Activated CD8-positive, alpha-beta memory T cell treated with anti-CD3 and anti-CD28 coated beads, Interleukin-2, amount 10 ng/mL, durations not matched to agents 7 days and 5 days (primary cell): ENCODE results near the gene RNF10. TPM values are rescaled to one million over a fixed set of nuclear protein-coding genes. Genes with fewer than 3 reads are reported as not detected.

Experiments
- ATAC-seq: fragments of 150-1000 bp; cut with Tn5 transposase; one replicate; pipeline ENCODE4 v1.10.0; 2021; ENCODE audit warnings: moderate library complexity
- CTCF ChIA-PET: fragments of 350-600 bp; sonication (Branson Sonifier 250); formaldehyde crosslinking; loops from one replicate; lab custom pipeline; 2021; ENCODE audit warnings: antibody characterized with exemption; lab: Charles Lee
- DNase-seq: peaks from one replicate; pipeline ENCODE4 v3.0.0-alpha.2; 2020
- H3K27ac Mint-ChIP-seq: one replicate; pipeline ENCODE4 v1.8.0; 2021; ENCODE audit warnings: mild to moderate bottlenecking, mixed read lengths
- H3K27me3 Mint-ChIP-seq: one replicate; pipeline ENCODE4 v1.8.0; 2021; ENCODE audit warnings: mixed read lengths
- H3K36me3 Mint-ChIP-seq: one replicate; pipeline ENCODE4 v1.8.0; 2021; ENCODE audit warnings: mild to moderate bottlenecking, mixed read lengths
- H3K4me1 Mint-ChIP-seq: one replicate; pipeline ENCODE4 v1.8.0; 2021; ENCODE audit warnings: mixed read lengths
- H3K4me3 Mint-ChIP-seq: one replicate; pipeline ENCODE4 v1.8.0; 2021; ENCODE audit warnings: mild to moderate bottlenecking, moderate library complexity, mixed read lengths
- H3K9me3 Mint-ChIP-seq: one replicate; pipeline ENCODE4 v1.8.0; 2022; ENCODE audit warnings: low read depth, mixed read lengths
- total RNA-seq, 2 experiments: library from RNA; stranded (reverse); gene quantifications; one replicate each; pipeline ENCODE4 v1.2.3, GENCODE V29; 2021

RNF10 gene
- total RNA-seq, 2 experiments from 2014 or later, result 209 to 217 TPM

DNA sequence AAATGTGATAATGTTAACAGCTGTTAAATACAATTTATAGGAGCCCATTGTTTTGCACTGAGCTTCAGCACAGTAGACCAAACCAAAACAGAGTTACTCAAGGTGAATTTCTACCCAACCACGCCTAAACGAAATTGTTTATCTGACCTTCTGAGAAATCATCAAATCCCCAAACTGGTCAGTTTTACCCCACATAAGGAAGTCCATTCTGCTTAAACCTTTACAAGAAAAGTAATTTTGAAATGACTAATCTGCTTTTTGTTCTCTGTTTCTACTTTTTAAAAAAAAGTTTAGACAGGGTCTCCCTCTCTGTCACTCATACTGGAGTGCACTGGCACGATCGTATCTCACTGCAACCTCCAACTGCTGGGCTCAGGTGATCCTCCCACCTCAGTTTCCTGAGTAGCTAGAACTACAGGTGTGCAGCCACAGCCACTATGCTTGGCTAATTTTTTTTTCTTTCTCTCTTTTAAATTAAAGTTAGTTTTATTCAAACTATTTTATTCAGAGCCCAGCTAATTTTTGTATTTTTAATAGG lies 1.4 kb upstream of the RNF10 start:
- H3K27ac Mint-ChIP-seq, result peak overlapping the region; percentile 36
- CTCF ChIA-PET, result no interaction called here
- peaks cover 6% of the 10 kb centered on the region for H3K36me3 Mint-ChIP-seq
- H3K4me3 Mint-ChIP-seq, result no peak overlapping the region
- DNase-seq (no peak), ATAC-seq (no peak)
- H3K27me3 Mint-ChIP-seq, result no peaks in the 10 kb centered on the region
- peaks cover 48% of the 10 kb centered on the region for H3K4me1 Mint-ChIP-seq
- no peaks in the 10 kb centered on the region for H3K9me3 Mint-ChIP-seq

DNA sequence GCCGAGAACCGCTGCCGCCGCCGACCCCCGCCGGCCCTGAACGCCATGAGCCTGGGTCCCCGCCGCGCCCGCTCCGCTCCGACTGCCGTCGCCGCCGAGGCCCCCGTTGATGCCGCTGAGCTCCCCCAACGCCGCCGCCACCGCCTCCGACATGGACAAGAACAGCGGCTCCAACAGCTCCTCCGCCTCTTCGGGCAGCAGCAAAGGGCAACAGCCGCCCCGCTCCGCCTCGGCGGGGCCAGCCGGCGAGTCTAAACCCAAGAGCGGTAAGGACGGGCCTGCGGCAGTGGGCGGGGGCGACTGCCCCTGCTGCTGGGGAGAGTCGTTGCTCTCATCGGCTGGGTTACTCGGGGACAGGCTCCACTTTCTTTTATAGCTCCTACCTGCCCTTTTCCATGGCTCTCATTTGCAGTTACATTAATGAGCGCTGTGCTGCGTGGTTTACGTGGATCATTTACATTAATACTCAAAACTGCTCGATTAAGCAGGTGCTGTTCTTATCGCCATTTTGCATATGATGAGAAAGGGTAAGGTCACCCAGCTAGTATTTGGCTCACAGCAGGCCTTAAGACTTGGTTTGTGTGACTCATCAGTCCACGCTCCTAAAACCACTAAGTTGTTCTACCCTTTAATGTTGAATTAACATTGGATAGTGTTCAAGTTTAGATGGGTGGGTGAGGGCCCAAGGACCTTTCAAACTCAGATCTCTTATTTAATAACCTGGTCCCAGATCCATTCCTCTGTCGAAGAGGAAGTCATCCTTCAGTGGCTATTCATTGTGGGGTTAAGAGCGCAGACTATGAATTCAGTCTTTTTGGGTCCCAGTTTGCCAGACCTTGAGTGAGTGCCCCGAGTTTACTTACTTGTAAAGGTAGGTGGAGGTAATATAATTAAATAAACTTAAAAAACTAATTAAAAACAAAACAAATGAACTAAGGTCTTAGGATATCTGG lies 823 bp downstream of the RNF10 start:
- Mint-ChIP-seq H3K36me3 (peaks cover 23% of the 10 kb centered on the region), H3K4me3 (peak overlapping the region; percentile 97), H3K27me3 (no peaks in the 10 kb centered on the region), H3K9me3 (no peaks in the 10 kb centered on the region), H3K27ac (peak overlapping the region; percentile 95), H3K4me1 (peaks cover 54% of the 10 kb centered on the region)
- CTCF ChIA-PET, result interaction anchor here (0.6 to 1.8 kb wide), 6 partner anchors 9 to 96 kb away, joined by 3 to 6 read pairs (median 3); partner anchors contain the start of genes POP5 and SRSF9
- DNase-seq (peak; percentile 69), ATAC-seq (peak; percentile 62)

DNA sequence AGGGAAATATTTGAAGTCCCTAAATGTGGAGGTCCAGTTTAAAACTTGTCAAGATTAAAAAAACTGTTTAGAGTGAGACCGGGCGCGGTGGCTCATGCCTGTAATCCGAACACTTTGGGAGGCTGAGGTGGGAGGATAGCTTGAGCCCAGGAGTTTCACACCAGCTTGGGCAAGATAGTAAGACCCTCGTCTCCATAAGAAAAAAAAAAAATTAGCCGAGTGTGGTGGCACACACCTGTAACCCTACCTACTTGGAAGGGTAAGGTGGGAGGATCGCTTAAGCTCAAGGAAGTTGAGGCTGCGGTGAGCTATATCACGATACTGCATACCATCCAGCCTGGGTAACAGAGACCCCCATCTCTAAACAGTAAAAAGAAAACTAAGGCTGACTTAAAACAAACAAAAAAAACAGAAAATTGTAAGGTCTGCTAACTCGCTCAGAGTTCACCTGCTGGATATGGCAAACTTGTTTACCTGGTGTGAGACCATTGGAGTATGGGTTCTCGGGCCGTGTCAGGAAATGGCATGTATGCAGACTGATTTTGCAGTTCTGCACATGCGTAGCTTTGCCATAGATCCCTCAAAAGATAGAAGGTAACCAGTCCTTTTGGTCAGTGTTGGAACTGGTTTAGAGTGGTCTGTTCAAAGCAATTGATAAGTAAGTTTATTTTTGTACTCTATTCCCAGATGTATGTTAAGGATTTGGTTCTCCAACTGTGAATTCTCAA lies 2.1 kb downstream of the RNF10 start:
- Mint-ChIP-seq H3K4me1 (peaks cover 59% of the 10 kb centered on the region), H3K36me3 (peaks cover 32% of the 10 kb centered on the region), H3K27ac (peak overlapping the region; percentile 84), H3K9me3 (no peaks in the 10 kb centered on the region), H3K4me3 (peak overlapping the region; percentile 97), H3K27me3 (no peaks in the 10 kb centered on the region)
- ATAC-seq (peak; percentile 20), DNase-seq (peak; percentile 65)
- CTCF ChIA-PET, result interaction anchor here (0.8 to 1.8 kb wide), 2 partner anchors 7 to 219 kb away, joined by 3 to 5 read pairs; no protein-coding TSS in a partner anchor

DNA sequence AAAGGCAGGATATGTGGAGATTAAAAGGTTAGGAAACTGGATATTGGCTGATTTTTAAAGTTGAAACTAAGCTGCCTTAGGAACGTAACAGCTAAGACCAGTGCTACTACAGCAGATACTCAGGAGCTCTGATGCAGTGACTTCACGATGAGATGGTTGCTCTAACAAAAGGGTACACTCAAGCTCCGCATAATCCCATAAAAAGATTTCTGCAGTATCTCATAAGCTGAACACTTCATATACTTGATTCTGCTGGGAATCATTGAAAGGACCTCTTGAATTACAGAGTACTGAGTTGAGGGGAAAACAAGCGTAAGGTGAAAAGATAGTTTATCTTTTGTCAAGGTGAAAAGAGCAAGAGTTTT lies 3.7 kb downstream of the RNF10 start:
- DNase-seq (no peak), ATAC-seq (no peak)
- Mint-ChIP-seq H3K36me3 (peaks cover 37% of the 10 kb centered on the region), H3K9me3 (no peaks in the 10 kb centered on the region), H3K4me3 (peak overlapping the region; percentile 65), H3K27ac (peak overlapping the region; percentile 80), H3K4me1 (peaks cover 58% of the 10 kb centered on the region), H3K27me3 (no peaks in the 10 kb centered on the region)
- CTCF ChIA-PET, result interaction anchor here (0.7 to 1.5 kb wide), 5 partner anchors 9 to 676 kb away, joined by 3 to 5 read pairs (median 3); partner anchors contain the start of genes COQ5 and SRSF9

DNA sequence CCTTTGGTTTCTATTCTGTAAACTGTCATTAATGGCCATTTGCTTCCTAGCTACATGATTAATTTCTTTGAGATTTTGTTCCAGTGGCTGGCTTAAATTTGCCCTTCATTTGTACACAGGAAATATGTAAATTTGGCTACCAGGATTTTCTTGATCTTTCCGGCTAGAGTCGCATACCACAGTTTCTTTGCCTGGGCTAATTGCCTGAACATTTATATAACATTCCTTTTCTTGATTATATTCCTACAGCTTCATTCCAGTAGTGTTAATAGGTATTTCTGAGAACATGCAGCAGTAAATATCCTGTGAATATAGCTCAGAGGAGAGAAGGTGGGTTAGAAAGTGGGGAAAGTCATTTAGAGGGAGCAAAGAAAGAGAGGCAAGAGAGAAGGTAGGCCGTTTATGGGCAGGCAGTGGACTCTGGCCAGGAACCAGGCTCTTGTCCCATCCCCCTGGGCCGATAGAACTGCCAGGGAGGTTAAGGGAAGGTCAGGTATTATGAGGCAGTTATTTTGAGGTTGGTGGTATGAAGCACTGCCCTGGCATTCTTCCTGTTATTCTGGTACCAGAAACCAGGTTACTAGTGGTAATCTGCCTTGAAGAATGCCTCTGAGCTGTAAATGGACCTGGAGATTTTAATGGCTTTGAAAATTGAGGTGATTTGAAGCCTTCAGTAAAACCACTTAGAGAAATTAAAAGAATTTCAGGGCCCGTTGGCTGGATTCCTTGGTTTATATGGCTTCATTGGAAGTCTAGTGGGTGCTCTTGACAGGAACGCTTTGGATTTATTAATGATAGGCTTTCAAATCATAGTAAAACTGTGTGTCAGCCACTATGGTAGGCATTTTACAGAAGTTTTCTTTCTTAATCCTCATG lies 4.4 kb downstream of the RNF10 start:
- no peaks in the 10 kb centered on the region for H3K9me3 Mint-ChIP-seq
- no peaks in the 10 kb centered on the region for H3K27me3 Mint-ChIP-seq
- peaks cover 55% of the 10 kb centered on the region for H3K4me1 Mint-ChIP-seq
- peak overlapping the region; percentile 65 for H3K4me3 Mint-ChIP-seq
- DNase-seq (no peak), ATAC-seq (no peak)
- peak overlapping the region; percentile 80 for H3K27ac Mint-ChIP-seq
- H3K36me3 Mint-ChIP-seq, result peaks cover 37% of the 10 kb centered on the region
- CTCF ChIA-PET, result interaction anchor here (0.7 to 1.5 kb wide), 8 partner anchors 10 to 675 kb away, joined by 3 to 5 read pairs (median 3); partner anchors contain the start of genes COQ5 and SRSF9

DNA sequence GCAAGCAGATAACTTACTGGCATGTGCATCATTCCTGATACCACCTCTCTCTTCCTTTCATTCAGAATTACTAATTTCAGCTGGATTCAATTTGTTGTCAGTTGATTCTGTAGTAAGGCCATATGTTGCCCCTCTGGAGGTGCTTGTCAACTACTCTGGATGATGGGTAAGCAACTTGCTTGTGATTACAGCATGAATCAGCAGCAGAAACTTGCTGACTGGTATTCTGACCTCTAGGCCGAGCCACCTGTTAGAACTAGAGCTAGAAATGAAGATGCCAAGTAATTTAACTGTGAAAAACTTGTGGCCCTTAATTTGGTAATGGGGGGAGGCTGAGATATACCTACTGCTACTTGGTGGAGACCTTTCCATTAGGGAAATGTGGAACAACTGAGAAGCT lies 5.1 kb downstream of the RNF10 start:
- CTCF ChIA-PET, result interaction anchor here (1.1 to 1.5 kb wide), 4 partner anchors 10 to 101 kb away, joined by 3 to 5 read pairs (median 3); partner anchors contain the start of genes COQ5 and SRSF9
- Mint-ChIP-seq H3K4me1 (peaks cover 53% of the 10 kb centered on the region), H3K4me3 (no peak overlapping the region), H3K27ac (peak overlapping the region; percentile 80), H3K9me3 (no peaks in the 10 kb centered on the region), H3K36me3 (peaks cover 37% of the 10 kb centered on the region), H3K27me3 (no peaks in the 10 kb centered on the region)
- ATAC-seq (no peak), DNase-seq (no peak)

DNA sequence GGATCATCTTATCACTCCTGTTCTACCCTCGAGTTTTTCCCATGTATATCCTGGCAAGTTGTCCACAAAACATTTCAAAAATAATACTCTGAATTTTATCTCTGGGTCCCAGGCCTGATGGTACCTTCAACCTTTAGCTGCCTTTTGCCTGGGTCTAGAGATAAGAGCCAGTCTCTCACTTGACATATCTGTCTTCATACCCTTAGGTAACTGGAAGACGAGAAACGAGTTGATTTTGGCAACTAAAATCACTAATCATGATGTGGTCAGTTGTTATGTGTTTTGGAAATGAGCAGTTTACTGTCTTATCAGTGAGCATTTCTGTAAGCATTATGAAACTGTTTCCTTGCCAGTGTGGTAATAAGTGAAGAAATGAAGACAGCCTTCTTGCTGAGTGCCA lies 6.3 kb downstream of the RNF10 start:
- Mint-ChIP-seq H3K4me1 (peaks cover 53% of the 10 kb centered on the region), H3K4me3 (no peak overlapping the region), H3K9me3 (no peaks in the 10 kb centered on the region), H3K27ac (peak overlapping the region; percentile 52), H3K36me3 (peaks cover 36% of the 10 kb centered on the region), H3K27me3 (no peaks in the 10 kb centered on the region)
- DNase-seq, result no peak
- CTCF ChIA-PET, result no interaction called here
- ATAC-seq, result peak; percentile 25

DNA sequence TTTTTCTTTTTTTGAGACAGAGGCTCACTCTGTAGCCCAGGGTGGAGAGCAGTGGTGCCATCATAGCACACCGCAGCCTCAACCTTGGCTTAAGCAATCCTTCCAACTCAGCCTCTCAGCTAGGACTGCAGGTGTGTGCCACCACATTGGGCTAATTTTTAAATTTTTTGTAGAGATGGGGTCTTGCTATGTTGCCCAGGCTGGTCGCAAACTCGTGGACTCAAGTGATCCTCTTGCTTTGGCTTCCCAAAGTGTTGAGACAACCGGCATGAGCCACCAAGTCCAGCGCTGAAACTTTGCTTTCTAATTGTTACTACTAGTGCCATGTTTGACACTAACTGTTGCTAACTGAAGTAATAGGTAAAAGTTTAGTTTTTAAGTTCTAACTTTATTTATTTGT lies 8.0 kb downstream of the RNF10 start:
- CTCF ChIA-PET, result no interaction called here

DNA sequence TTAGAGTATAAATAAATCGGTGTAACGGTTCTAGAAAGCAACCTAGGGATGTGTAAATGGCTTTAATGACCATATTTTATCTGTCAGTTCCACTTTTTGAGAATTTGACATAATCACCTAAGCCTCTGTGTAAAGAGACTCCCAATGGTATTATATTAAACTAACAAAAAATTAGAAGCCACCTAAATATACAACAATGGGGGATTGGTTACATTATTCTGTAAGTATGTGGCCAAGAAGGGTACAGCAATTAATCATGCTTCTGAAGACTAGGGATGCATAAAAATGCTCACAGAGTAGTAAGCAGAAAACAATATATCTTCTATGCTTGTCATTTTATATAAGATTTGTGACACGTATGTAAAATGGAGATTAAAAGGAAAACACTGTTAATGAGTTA lies 10.5 kb downstream of the RNF10 start:
- CTCF ChIA-PET, result interaction anchor here (0.9 to 1.7 kb wide), 2 partner anchors 38 to 366 kb away, joined by 3 to 4 read pairs; no protein-coding TSS in a partner anchor
- ATAC-seq (no peak), DNase-seq (no peak)
- Mint-ChIP-seq H3K9me3 (no peaks in the 10 kb centered on the region), H3K27me3 (no peaks in the 10 kb centered on the region), H3K36me3 (peaks cover 25% of the 10 kb centered on the region), H3K4me1 (peaks cover 15% of the 10 kb centered on the region), H3K27ac (no peak overlapping the region), H3K4me3 (no peak overlapping the region)

More for the DNA sequence above, 8.0 kb downstream of the RNF10 start:
- Mint-ChIP-seq H3K9me3 (no peaks in the 10 kb centered on the region), H3K27me3 (no peaks in the 10 kb centered on the region), H3K36me3 (peaks cover 44% of the 10 kb centered on the region), H3K27ac (no peak overlapping the region), H3K4me3 (no peak overlapping the region), H3K4me1 (peaks cover 40% of the 10 kb centered on the region)
- DNase-seq (no peak), ATAC-seq (no peak)

DNA sequence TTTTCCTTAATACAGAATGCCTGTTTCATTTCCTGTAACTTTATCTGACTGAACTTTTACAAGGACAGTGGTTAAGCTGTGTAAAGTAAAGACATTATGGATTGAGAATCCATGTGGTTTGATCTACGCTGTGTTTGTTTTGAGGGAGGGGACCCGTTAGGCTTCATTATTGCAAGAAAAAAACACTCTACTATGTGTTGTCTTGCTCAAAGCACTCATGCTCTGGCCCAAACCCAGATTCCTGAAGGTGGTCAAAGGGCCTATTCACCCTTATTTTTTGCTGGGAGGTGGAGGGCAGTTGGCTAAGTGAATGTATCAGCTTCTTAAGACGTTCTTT lies 11.9 kb downstream of the RNF10 start:
- Mint-ChIP-seq H3K36me3 (peaks cover 18% of the 10 kb centered on the region), H3K27me3 (no peaks in the 10 kb centered on the region), H3K9me3 (no peaks in the 10 kb centered on the region), H3K4me3 (no peak overlapping the region), H3K4me1 (peaks cover 8% of the 10 kb centered on the region), H3K27ac (no peak overlapping the region)
- no peak for DNase-seq
- ATAC-seq, result no peak
- CTCF ChIA-PET, result no interaction called here

DNA sequence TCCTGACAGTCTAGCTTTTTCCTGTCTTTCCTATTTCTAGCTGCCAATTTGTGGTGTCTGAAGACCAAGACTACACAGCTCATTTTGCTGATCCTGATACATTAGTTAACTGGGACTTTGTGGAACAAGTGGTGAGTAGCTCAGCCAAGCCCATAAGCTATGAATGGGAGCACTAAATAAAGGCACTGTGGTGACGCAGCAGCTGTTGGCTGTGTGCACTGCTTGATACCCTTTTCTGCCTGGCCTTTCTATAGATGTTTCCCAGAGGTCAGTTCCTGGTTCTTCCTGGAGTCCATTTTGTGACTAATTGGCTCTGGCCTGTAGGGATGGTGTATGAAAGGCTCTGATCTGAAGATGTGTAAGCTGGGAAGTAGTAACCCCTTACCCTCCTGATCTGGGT lies 20.5 kb downstream of the RNF10 start:
- H3K27ac Mint-ChIP-seq, result no peak overlapping the region
- no peaks in the 10 kb centered on the region for H3K27me3 Mint-ChIP-seq
- H3K36me3 Mint-ChIP-seq, result peaks cover 33% of the 10 kb centered on the region

DNA sequence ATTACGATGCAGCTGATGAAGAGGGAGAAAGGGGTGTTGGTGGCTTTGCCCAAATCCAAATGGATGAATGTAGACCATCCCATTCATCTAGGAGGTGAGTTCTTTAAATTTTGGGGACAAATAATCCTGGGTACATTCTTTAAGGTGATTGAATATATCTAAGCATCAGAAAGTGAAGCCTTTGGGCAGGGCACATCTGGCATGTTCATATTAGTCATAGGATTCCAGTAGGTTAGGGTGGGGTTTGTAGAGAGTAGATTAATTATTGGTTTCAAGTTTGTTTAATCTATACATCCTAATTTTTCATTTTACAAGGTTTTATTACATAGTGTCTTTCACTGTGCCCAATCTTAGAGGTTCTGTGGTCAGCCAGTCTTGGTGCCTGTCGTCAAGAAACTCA lies 23.4 kb downstream of the RNF10 start:
- H3K27me3 Mint-ChIP-seq, result no peaks in the 10 kb centered on the region
- no peak overlapping the region for H3K4me3 Mint-ChIP-seq
- peaks cover 36% of the 10 kb centered on the region for H3K36me3 Mint-ChIP-seq
- CTCF ChIA-PET, result no interaction called here
- no peaks in the 10 kb centered on the region for H3K9me3 Mint-ChIP-seq
- ATAC-seq (no peak), DNase-seq (no peak)
- H3K4me1 Mint-ChIP-seq, result no peaks in the 10 kb centered on the region
- no peak overlapping the region for H3K27ac Mint-ChIP-seq

More for the DNA sequence above, 20.5 kb downstream of the RNF10 start:
- Mint-ChIP-seq H3K4me3 (no peak overlapping the region), H3K4me1 (peaks cover 5% of the 10 kb centered on the region), H3K9me3 (no peaks in the 10 kb centered on the region)
- CTCF ChIA-PET, result no interaction called here
- no peak for ATAC-seq
- DNase-seq, result no peak
